IPS-15b (cell line): Measurements from ENCODE around the gene ZDHHC15.
"Not testable (repeated sequence)": the region's sequence is repeated elsewhere in the genome, so short reads cannot be mapped to it uniquely, and the experiment has no call there.

Source experiments
- H3K27me3 ChIP-seq: one replicate; pipeline ENCODE4 v1.6.1; 2013; ENCODE audit warnings: low read length; ENCODE audit not compliant: control insufficient read depth, insufficient read depth
- H3K36me3 ChIP-seq: one replicate; pipeline ENCODE4 v1.6.1; 2013; ENCODE audit warnings: low read length; ENCODE audit not compliant: control insufficient read depth, insufficient read depth
- H3K4me1 ChIP-seq: one replicate; pipeline ENCODE4 v1.6.1; 2013; ENCODE audit warnings: mild to moderate bottlenecking, low read length; ENCODE audit not compliant: control insufficient read depth, insufficient read depth
- H3K4me3 ChIP-seq: one replicate; pipeline ENCODE4 v1.5.1; 2013; ENCODE audit warnings: low read depth, low read length
- H3K9ac ChIP-seq: one replicate; pipeline ENCODE4 v1.6.1; 2013; ENCODE audit warnings: low read depth, mild to moderate bottlenecking, low read length
- H3K9me3 ChIP-seq: one replicate; pipeline ENCODE4 v1.6.1; 2013; ENCODE audit warnings: mild to moderate bottlenecking, low read length; ENCODE audit not compliant: control insufficient read depth, insufficient read depth

Gene ZDHHC15, protein sequence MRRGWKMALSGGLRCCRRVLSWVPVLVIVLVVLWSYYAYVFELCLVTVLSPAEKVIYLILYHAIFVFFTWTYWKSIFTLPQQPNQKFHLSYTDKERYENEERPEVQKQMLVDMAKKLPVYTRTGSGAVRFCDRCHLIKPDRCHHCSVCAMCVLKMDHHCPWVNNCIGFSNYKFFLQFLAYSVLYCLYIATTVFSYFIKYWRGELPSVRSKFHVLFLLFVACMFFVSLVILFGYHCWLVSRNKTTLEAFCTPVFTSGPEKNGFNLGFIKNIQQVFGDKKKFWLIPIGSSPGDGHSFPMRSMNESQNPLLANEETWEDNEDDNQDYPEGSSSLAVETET

DNA sequence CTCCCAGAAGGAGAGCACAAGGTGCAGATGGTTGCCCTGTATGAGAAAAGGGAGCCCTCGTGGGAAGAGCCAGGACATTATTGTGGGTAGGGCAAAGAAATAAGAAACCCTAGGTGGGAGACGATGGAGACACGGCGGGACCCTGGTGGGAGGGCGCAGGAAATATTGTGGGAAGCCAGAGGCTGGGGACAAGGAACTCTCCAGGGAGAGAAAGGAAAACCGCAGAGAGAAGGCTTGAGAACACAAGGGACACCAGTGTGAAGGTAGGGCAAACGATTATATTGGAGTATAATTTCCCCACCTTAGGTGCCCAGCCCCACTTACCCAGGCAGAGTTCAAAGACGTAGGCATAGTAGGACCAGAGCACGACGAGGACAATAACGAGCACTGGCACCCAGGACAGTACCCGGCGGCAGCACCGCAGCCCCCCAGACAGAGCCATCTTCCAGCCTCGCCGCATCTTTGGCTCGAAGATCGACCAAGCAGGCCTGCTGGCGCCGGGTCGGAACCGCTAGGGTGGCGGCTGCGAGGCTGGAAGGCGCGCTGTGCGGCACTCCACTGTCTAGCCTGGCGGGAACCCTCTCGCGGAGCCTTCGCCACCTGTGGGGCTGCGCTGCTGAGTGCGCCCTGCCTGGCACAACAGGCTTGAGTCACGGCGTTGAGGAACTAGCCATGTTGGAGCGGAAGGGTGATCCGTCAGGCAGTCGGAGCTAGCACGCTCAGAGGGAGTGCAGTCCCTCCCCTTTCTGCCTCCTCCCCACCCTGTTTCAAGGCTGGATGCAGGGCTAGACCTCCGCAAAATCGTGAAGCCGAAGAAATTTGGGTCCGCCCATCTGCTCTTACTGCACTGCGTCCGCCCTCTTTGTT, at the start of gene ZDHHC15:
ZDHHC15 (minus strand) TSS at position 473 of the 867 bp plus-strand sequence; CDS start at position 460, 13 bp downstream.
- Histone ChIP-seq H3K4me1 (no peaks in the 10 kb centered on the region), H3K9ac (peak within 1 kb of the TSS; percentile 66), H3K36me3 (no peaks in the 10 kb centered on the region), H3K9me3 (no peaks in the 10 kb centered on the region), H3K27me3 (no peaks in the 10 kb centered on the region), H3K4me3 (peak within 1 kb of the TSS; percentile 81)

DNA sequence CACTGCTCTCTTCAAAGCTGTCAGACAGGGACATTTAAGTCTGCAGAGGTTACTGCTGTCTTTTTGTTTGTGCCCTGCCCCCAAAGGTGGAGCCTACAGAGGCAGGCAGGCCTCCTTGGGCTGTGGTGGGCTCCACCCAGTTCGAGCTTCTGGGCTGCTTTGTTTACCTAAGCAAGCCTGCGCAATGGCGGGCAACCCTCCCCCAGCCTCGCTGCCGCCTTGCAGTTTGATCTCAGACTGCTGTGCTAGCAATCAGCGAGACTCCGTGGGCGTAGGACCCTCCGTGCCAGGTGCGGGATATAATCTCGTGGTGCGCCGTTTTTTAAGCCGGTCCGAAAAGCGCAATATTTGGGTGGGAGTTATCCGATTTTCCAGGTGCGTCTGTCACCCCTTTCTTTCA, 37.7 kb upstream of the ZDHHC15 start:
- H3K4me3 ChIP-seq, H3K27me3 ChIP-seq, H3K4me1 ChIP-seq, H3K9me3 ChIP-seq, H3K36me3 ChIP-seq, H3K9ac ChIP-seq: not testable (repeated sequence)

DNA sequence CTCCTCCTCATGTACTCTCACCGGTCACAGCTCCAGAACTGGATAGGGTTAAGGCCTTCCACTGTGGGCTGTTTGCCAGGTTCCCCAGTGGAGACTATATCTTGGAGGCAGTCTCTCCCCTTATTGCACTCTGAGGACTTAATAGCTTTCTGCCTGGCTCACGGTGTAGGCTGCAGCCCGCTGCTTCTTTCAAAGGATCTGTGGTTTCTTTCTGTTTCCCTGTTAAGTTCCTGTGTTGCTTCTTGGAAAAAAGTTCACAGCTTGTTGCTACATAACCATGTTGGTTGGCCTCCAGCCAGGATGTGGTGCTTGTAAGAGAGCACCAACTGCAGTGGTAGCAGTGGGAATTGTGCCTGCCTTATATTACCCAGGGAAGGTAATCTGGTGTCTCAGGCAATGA, 24.9 kb upstream of the ZDHHC15 start:
- H3K27me3 ChIP-seq = no peaks in the 10 kb centered on the region
- H3K4me1 ChIP-seq = no peaks in the 10 kb centered on the region
- no peak overlapping the region for H3K9ac ChIP-seq
- no peaks in the 10 kb centered on the region for H3K36me3 ChIP-seq
- no peak overlapping the region for H3K4me3 ChIP-seq
- no peaks in the 10 kb centered on the region for H3K9me3 ChIP-seq

DNA sequence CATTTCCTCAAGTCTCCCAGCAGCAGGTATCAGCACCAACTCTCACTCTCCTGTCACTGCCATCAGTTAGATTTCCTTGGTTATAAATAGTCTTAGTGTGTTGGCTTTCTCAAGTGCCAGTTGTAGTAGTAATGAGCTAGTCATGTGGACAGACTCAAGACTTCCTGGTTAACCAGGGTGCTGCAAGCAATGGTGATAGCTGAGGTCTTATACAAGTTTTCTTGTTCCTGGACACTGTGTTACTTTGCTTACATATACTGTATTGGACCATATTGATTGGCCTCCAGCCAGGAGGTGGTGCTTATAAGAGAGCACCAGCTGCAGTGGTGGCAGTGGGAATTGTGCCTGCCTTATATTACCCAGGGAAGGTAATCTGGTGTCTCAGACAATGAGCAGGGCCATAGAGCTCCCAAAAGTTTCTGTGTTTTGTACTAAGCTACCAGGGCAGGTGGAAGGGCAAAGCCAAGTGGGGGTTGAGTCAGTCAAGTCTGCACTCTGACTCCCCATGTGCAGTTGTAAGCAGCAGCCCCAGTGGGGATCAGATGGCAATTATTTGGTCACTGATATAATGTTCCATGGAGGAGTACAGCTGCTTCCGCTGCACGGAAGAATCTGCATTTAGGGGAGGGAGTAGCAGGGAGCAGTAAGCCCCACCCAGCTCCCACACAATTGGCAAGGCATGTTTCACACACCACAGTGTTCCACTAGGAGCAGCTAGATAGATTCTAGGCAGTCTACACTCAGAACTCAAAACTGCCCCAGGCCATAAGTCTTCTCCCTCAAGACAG, 24.1 kb upstream of the ZDHHC15 start:
- Histone ChIP-seq H3K9me3 (no peaks in the 10 kb centered on the region), H3K4me3 (no peak overlapping the region), H3K27me3 (no peaks in the 10 kb centered on the region), H3K36me3 (no peaks in the 10 kb centered on the region), H3K9ac (no peak overlapping the region), H3K4me1 (no peaks in the 10 kb centered on the region)

DNA sequence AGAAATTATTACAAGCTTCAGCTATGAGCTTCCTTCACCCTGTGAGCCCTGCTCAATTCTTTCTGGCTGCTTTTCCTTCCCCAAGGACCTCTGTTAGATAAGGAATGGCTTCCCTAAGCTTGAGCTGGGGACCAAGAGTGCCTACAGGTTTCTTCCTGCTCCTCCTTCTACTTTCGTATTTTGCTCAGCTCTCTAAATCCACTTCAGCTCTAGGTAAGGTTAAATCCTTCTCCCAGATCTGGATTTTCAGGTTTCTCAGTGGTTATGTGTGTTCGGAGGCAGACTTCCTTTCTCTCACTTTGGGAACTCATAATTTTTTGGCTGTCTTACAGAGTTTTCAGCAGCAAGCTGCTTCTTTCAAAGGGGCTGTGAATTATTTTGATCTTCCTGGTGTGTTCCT, 21.9 kb upstream of the ZDHHC15 start:
- H3K4me1 ChIP-seq = no peaks in the 10 kb centered on the region
- H3K36me3 ChIP-seq = no peaks in the 10 kb centered on the region
- no peak overlapping the region for H3K9ac ChIP-seq
- no peaks in the 10 kb centered on the region for H3K9me3 ChIP-seq
- H3K27me3 ChIP-seq = no peaks in the 10 kb centered on the region
- H3K4me3 ChIP-seq = no peak overlapping the region

DNA sequence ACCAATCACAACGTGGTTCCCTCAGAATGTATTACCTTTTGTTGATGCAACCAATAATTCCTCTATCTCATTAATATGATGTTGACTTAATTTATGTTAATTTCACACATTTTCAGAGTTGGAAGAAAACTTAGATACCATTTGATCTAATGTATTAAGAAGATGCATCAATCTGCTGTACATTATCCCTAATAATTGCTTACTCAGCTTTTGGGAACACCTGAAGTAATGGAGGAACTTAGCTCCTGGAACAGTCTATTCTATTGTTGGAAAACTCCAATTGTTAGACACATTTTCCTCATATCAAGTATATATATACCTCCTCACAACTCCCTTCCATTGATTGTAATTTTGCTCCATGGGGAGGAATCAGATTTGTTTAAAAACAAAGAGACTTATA, 38.9 kb downstream of the ZDHHC15 start:
- Histone ChIP-seq H3K27me3 (no peaks in the 10 kb centered on the region), H3K36me3 (peaks cover 3% of the 10 kb centered on the region), H3K9ac (no peak overlapping the region), H3K4me1 (no peaks in the 10 kb centered on the region), H3K4me3 (no peak overlapping the region), H3K9me3 (peaks cover 7% of the 10 kb centered on the region)

DNA sequence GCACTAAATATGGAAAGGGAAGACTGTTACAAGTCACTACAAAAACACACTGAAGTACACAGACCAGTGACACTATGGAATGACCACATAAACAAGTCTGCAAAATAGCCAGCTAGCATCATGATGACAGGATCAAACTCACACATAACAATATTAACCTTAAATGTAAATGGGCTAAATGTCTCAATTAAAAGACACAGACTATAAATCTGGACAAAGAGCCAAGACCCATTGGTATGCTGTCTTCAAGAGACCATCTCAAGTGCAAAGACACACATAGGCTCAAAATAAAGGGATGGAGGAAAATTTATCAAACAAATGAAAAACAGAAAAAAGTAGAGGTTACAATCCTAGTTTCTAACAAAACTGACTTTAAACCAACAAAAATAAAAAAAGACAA, 61.1 kb downstream of the ZDHHC15 start:
- H3K4me3 ChIP-seq, H3K9ac ChIP-seq, H3K27me3 ChIP-seq, H3K36me3 ChIP-seq, H3K4me1 ChIP-seq, H3K9me3 ChIP-seq: not testable (repeated sequence)

DNA sequence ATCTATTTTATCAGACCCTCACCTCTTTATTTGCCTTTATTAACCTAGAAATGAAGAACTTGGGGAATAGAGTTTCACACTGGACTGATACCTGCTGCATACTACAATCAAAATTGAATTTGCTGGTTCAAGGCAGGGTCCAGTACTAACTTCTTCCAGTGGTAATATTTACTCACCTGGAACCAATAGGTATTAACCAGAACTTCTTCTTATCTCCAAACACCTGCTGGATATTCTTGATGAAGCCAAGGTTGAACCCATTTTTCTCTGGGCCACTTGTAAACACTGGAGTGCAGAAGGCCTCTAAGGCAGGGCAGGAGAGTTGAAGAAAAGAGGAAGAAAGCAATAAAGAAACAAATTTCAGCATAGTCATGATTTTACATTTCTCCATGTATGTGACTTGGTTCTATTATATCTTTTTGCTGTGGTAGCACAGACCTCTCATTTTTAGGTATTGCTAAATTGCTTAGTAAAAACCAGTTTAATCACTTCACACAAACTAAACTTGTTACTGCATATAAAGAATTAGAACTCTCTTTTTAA, 101.1 kb downstream of the ZDHHC15 start:
- H3K4me3 ChIP-seq = no peak overlapping the region
- H3K9me3 ChIP-seq = no peaks in the 10 kb centered on the region
- no peaks in the 10 kb centered on the region for H3K4me1 ChIP-seq
- H3K36me3 ChIP-seq = no peaks in the 10 kb centered on the region
- H3K9ac ChIP-seq = no peak overlapping the region
- H3K27me3 ChIP-seq = no peaks in the 10 kb centered on the region

DNA sequence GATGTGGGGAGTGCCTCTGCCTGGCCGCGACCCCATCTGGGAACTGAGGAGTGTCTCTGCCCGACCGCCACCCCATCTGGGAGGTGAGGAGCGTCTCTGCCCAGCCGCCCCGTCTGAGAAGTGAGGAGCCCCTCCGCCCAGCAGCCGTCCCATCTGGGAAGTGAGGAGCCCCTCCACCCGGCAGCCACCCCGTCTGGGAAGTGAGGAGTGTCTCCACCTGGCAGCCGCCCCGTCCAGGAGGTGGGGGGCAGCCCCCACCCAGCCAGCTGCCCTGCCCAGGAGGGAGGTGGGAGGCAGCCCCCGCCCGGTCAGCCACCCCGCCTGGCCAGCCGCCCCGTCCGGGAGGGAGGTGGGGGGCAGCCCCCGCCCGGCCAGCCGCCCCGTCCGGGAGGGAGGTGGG, 115.7 kb downstream of the ZDHHC15 start:
- H3K4me1 ChIP-seq, H3K4me3 ChIP-seq, H3K27me3 ChIP-seq, H3K9ac ChIP-seq, H3K9me3 ChIP-seq, H3K36me3 ChIP-seq: not testable (repeated sequence)

DNA sequence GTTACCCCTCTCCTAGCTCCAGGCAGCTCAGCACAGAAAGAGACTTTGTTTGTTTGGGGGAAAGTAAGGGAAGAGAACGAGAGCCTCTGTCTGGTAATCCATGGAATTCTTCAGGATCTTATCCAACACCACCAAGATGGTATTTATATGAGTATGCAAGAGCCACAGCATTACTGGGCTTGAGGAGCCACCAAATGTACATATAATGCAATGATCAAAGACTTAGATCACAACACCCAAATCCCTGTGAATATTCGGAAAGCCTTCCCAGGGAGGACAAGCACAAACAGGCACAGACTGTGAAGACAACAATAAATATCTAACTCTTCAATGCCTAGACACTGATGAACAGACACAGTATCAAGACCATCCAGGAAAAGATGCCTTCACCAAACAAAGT, 132.4 kb downstream of the ZDHHC15 start:
- no peaks in the 10 kb centered on the region for H3K4me1 ChIP-seq
- H3K27me3 ChIP-seq = no peaks in the 10 kb centered on the region
- H3K36me3 ChIP-seq = no peaks in the 10 kb centered on the region
- no peak overlapping the region for H3K9ac ChIP-seq
- H3K9me3 ChIP-seq = no peaks in the 10 kb centered on the region
- H3K4me3 ChIP-seq = no peak overlapping the region

DNA sequence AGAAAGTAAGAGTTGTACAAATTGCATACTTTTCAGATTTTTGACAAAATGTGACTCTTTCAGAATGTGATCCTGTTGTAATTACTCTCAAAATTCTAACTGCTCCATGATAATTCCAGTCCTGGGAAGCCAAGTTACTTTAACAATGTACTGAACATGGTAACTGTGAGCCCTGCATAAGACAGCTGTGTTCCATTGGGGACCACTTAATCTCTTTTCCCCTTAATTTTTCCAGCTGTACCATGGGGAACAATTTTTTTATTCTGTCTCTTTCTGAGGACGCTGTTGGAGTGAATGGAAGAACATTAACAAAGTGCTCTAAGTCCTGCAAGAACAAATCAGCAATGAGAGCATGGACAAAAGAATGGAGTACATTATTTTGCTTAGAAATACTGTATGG, 153.1 kb downstream of the ZDHHC15 start:
- no peak overlapping the region for H3K9ac ChIP-seq
- H3K27me3 ChIP-seq = no peaks in the 10 kb centered on the region
- H3K4me1 ChIP-seq = no peaks in the 10 kb centered on the region

More for the DNA sequence above, 153.1 kb downstream of the ZDHHC15 start:
- peaks cover 4% of the 10 kb centered on the region for H3K9me3 ChIP-seq
- H3K4me3 ChIP-seq = no peak overlapping the region
- no peaks in the 10 kb centered on the region for H3K36me3 ChIP-seq
